GM18909 (cell line): ENCODE results near the gene KCNAB1.
"Not testable (repeated sequence)": the region's sequence is repeated elsewhere in the genome, so short reads cannot be mapped to it uniquely, and the experiment has no call there.

Experiments
- ATAC-seq: cut with Tn5 transposase; IDR thresholded peaks from one replicate; pipeline ENCODE4 v1.9.1; 2021; ENCODE audit warnings: mild to moderate bottlenecking; ENCODE audit not compliant: unreplicated experiment, poor library complexity

KCNAB1 gene

GRCh38 chr3:156214676-156215075 is 94.3 kb downstream of the KCNAB1 start:
- ATAC-seq, result no peak

DNA sequence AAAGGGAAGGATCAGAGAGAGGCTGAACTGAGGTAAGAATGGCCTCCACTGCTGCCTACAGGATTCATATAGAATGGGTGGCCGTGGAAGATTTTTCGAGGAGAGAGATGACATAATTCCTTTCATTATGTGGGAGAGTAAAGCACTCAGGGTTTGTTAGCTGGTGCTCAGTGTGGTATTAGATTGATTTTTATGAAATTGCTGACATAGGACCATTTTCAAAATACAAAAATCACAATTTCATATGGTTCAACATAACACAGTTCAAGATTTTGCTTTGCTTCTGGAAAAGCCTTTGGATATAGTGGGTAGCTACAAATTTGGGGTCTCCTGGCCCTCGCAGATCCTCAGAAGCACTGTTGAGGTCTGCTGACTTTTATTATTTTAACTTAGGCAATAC is 95.4 kb downstream of the KCNAB1 start:
- ATAC-seq, result no peak

DNA sequence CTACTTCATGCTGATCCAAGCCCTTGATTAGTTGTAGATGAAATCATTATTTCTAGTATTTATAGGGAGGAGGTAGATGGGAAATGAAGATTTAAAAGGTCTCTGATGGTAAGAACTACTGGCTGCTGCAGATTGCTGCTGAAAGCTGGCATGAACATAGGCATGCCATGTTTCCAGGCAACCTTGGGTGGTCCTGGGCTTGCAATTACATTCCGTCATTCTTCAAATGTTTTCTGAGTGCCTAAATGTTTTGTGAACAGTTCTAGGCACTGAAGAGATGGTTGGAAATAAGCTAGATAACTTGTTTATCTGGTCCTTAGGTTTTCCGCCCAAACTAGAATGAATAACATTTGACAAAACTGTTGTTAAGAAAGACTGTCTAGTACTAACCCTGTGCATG is 95.8 kb downstream of the KCNAB1 start:
- no peak for ATAC-seq

GRCh38 chr3:156216852-156217251 is 96.5 kb downstream of the KCNAB1 start:
- no peak for ATAC-seq

DNA sequence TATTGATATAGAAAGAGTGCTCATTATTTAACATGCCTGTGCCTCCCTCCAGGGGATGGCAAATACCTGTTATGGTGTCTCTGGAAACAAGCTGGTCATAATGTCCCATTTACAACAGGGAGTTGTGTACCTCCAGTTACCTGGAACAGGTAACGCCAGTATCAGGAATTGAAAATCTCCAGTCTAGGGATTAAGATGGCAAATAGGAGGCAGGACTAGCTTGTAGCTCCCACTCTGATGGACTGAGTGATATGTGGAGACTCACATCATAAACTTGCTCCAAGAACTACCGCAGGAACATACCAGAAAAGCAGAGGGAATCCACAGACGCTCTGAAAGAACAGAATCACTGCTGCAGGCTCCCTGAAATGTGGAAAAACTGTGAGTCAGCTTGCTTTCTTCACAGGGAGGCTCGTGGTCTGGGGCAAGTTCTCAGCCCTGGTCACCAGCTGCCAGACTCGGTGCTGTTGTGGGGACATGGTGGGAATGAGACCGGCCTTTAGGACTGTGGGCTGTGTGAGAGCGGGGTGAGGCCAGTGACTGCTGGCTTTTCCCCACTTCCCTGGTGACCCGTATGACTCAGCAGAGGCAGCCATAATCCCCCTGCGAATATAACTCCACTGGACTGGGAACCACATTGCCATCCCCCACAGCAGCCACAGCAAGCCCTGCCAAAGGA is 97.4 kb downstream of the KCNAB1 start:
- ATAC-seq, result no peak

DNA sequence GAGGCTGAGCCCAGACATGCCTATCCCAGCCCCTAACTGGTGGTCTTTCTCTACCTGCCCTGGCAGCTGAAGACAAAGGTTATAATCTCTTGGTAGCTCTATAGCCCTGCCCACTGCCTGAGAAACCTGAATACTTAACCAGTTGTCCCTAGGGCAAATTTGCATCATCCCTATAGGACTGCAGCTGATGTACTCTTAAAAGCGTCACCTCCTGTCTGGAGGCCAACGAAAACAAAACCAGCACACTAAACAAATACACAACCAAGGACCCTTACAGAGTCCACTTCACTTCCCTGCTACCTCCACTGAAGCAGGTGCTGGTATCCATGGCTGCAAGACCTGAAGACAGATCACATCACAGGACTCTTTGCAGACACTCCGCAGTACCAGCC is 98.0 kb downstream of the KCNAB1 start:
- ATAC-seq, result no peak

GRCh38 chr3:156222381-156222780 is 102.0 kb downstream of the KCNAB1 start:
- ATAC-seq, result not testable (repeated sequence)

DNA sequence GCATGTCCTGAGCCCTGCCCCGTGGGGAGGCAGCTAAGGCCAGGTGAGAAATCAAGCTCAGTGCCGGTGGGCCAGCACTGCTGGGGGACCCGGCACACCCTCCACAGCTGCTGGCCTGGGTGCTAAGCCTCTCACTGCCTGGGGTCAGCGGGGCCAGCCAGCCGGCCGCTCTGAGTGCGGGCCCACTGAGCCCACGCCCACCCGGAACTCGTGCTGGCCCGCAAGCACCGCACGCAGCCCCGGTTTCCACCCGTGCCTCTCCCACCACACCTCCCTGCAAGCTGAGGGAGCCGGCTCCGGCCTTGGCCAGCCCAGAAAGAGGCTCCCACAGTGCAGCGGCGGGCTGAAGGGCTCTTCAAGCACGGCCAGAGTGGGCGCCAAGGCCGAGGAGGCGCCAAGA is 103.7 kb downstream of the KCNAB1 start:
- ATAC-seq, result not testable (repeated sequence)

DNA sequence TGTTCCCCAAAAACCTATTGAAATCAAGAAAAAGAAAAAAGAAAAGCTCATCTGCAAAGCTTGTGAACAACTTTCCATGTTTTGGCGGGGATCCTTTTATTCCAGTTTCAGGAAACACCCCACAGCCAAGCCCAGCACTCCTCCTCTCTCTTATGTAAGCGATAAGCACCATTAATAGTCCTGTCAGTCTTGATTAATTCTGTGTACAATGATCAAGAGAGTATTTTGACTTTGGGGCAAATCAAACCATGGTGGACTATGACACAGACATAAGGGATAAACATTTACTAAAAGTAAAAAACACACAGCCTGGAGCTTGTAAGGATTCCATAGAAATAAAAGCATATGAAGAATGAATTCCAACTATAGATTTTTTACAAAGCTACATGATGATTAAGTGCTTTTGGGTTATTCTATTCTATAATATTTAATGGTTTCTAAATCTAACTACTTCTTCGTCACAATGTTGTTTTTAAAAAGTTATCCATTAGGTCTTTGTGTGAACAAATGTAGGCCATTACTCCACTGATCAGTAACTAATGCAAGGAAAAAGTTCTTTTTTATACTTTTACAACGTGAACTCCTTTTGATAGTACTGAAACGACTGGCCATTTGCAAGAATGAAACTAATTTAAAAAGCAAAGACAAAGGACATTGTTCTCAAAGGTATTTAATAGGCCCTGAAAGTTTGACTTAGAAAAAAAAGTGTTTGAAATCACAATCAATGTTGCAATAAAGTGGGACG is 106.5 kb downstream of the KCNAB1 start:
- ATAC-seq, result no peak

GRCh38 chr3:156227704-156228103 is 107.3 kb downstream of the KCNAB1 start:
- ATAC-seq, result no peak

GRCh38 chr3:156230278-156230900 is 110.0 kb downstream of the KCNAB1 start:
- ATAC-seq, result no peak

GRCh38 chr3:156231221-156231620 is 110.8 kb downstream of the KCNAB1 start:
- not testable (repeated sequence) for ATAC-seq

DNA sequence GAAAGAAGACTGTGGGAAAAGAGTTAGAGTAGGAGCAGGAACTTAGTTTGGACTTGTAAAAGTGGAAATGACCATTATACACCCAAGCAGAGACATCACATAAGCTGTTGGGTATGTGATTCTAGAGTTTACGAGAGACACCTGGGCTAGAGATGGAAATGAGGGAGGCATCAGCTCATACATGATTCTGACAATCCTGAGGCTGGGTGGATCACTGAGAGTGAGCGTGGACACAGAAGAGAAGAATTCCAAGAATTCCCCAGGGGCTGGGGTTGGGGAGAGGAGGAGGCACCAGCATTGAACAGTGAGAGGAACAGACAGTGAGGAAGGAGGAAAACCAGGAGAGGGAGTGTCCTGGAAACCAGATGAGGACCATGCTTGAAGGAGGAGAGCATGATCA is 113.5 kb downstream of the KCNAB1 start:
- no peak for ATAC-seq

GRCh38 chr3:156236556-156237260 is 116.3 kb downstream of the KCNAB1 start:
- ATAC-seq, result no peak

DNA sequence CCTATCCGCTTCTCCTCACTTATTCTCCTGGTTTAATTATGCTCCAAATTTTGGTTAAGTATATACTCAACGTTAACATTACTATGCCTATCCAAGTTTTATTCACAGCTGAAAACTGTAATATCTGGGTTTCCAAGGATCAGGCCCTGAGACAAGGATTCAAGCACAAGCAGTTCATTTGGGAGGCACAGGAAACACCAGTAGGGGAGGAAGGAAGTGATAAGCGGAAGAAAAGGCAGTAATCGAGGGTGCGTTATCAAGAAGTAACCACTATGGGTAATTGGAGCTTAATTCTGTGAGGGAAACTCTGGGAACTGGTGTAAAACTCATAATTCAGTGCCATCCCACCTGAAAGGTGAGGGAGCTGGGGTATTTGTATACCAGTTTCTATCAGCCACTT is 120.3 kb downstream of the KCNAB1 start:
- no peak for ATAC-seq

GRCh38 chr3:156246961-156247725 is 126.8 kb downstream of the KCNAB1 start:
- ATAC-seq, result no peak

DNA sequence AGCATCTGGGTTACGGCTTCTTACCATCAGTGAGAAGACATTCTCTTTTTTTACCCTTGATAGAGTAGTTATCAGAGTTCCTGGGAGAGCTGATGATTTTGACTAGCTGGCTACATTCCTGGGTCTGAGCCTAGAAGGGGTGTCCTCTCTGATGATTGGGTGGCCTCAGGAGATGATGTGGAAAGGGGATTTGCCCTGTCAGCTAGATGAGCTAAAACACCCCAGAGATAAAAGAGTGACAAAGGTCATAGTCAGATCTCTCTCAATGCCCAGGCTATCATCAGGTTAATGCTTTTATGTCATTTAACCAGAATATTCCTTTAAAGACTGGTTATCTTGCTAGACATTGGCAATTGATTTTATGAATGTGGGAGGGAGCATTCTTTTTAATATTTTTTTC is 130.2 kb downstream of the KCNAB1 start:
- no peak for ATAC-seq

DNA sequence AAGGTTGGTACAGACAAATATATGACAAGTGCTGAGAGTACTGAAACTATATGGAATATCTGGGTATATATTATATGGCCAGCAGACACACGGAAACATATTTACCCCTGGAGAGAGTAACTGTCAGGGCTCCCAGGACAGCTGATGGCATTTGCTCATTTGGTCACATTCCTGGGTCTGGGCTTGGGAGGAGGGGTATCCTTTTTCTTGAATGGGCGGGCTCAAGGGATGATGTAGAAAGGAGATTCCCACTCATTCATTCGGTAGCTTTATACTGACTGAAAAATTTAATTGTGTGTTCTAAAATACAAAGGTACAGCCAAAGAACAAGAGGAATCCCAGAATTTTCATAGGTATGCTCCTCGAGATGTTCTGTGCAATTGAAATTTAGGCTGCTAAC is 131.0 kb downstream of the KCNAB1 start:
- no peak for ATAC-seq

GRCh38 chr3:156252656-156253055 is 132.3 kb downstream of the KCNAB1 start:
- no peak for ATAC-seq

GRCh38 chr3:156253150-156253549 is 132.8 kb downstream of the KCNAB1 start:
- ATAC-seq, result peak; percentile 47
